ENCODE results near the gene LCMT2.

The LCMT2 gene

DNA sequence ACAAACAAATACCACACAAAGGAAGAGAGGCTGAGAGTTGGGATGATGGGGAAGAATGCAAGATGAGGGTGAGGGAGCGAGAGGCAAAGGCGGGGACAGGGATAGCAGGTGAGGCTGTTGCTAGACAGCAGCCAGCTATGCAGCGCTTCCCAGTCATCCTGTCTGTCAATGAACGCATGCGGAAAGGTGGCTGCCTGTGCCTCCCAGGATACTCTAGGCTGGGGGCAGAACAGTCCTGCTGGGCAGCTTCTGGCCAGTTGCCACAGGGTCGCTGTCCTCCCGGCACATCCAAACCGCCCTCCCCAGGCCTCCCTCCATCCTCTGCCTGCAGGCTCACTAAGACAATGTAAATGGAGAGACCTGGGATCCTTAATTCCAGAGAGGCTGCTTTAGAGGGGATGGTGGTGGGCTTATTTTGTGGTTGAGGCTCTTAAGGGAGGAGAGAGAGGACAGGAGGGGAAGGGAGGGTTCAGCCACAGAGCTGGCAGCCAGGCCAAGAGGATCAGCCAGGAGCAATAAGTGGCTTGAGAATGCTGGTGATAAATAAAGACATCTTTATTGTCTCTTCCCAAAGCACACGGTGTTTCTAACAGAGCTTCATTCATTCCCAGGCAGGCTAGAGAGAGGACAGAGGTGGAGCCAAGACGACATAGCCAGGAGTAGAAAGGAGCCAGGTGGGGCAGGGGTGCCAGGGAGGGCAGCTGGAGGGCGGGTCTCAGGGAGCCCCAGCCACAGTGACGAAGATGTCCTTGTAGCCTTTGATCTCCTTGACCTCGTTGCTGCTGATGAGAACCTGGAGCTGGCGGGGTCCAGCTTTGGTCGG is 54.4 kb downstream of the LCMT2 start:
- DNase-seq (ENCODE audit: low read depth): no peak

DNA sequence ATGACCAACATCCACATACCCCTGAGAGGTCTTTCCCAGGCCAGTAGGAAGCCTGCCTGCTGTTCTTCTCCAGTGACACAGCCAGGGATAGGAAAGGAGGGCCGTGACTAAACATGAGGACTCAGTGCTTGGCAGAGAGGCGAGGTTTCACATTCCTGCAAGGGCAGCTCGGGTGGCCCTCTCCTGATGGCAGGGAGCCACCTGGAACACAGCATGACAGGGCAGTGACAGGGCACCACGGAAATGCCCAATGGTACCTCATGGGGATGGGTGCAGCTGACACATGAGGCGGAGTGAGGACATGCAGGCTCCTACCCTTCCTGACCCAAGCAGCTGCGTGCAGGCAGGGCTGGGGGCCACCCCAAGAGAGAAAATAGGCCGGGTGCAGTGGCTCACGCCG is 56.2 kb downstream of the LCMT2 start:
- no peak for DNase-seq (ENCODE audit: low read depth)
